Activated B cell treated with CpG ODN at 0.5 μM for 24 hours (primary cell): ENCODE results near the gene NCKAP5. TPM values are rescaled to one million over a fixed set of nuclear protein-coding genes. Genes with fewer than 3 reads are reported as not detected.

ENCODE experiments used
- ATAC-seq: fragments of 200-7000 bp; cut with Tn5 transposase; one replicate; pipeline ENCODE4 v1.10.0; 2021; ENCODE audit warnings: low read depth, mild to moderate bottlenecking, moderate library complexity
- CTCF ChIA-PET: fragments of 350-600 bp; sonication (Branson Sonifier 250); formaldehyde crosslinking; loops from one replicate; lab custom pipeline; 2021; ENCODE audit warnings: antibody characterized with exemption; lab: Charles Lee
- POLR2A ChIA-PET: fragments of 350-600 bp; sonication (Branson Sonifier 250); formaldehyde crosslinking; loops from one replicate; lab custom pipeline; 2021; ENCODE audit warnings: antibody characterized with exemption; lab: Charles Lee
- DNase-seq: peaks from one replicate; pipeline ENCODE4 v3.0.0; 2022
- H3K27ac Mint-ChIP-seq: one replicate; pipeline ENCODE4 v1.8.0; 2020; ENCODE audit warnings: mixed read lengths
- H3K27me3 Mint-ChIP-seq: one replicate; pipeline ENCODE4 v1.8.0; 2021; ENCODE audit warnings: mixed read lengths
- H3K36me3 Mint-ChIP-seq: one replicate; pipeline ENCODE4 v1.8.0; 2021; ENCODE audit warnings: low read depth, mixed read lengths
- H3K4me1 Mint-ChIP-seq: one replicate; pipeline ENCODE4 v1.8.0; 2021; ENCODE audit warnings: mixed read lengths
- H3K4me3 Mint-ChIP-seq: one replicate; pipeline ENCODE4 v1.8.0; 2020; ENCODE audit warnings: mild to moderate bottlenecking, mixed read lengths
- H3K9me3 Mint-ChIP-seq: one replicate; pipeline ENCODE4 v1.8.0; 2020; ENCODE audit warnings: mixed read lengths
- CTCF ChIP-seq: fragments of 200-600 bp; IDR thresholded peaks from one replicate; pipeline ENCODE4 v1.8.0; 2022; ENCODE audit warnings: antibody characterized with exemption, mild to moderate bottlenecking
- intact Hi-C: fragments of 100-400 bp; cut with micrococcal nuclease; formaldehyde crosslinking; loops from one replicate; pipeline ENCODE4 v1.15.1; 2024
- total RNA-seq: library from RNA; stranded (reverse); gene quantifications from 2 replicates; pipeline ENCODE4 v1.2.3, GENCODE V29; 2022

The NCKAP5 gene
- total RNA-seq, 1 donor from 2014 or later: not detected

DNA sequence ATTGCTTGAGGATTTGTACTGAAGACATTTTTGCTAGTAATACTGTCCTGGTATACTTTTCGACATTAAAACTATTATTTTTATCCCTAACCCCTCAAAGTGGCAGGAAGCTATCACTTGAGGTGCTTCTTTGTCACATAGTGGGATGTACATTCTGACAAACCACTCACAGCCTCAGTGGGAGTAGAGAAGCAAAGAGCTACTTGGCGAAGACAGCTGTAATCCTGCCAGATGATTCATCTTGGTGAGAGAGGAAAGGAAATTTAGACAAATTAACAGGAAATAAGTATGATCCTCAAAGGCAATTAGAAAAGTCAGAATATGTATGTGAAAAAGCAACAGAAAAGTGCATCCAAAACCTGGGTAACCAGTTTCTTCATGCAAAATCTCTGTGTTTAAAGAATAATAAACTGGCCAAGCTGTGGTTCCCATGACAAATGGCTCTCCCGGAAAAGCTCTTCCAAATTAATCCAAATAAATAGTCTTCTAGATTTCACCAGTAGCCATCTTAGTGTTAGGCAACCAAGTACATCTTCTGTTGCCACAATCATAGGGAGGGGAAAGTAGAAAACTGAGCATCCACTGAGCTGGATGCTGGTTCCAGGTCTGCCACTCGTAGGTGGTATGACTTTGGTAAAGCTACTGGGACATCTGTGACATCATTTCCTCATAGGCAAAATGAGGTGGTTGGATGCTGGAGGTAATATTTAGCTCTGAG is 590.3 kb downstream of the NCKAP5 start:
- no peak for TF ChIP-seq CTCF
- Mint-ChIP-seq H3K4me1 (no peaks in the 10 kb centered on the region), H3K27ac (no peak overlapping the region), H3K27me3 (no peaks in the 10 kb centered on the region), H3K9me3 (no peaks in the 10 kb centered on the region), H3K36me3 (no peaks in the 10 kb centered on the region), H3K4me3 (no peak overlapping the region)
- ATAC-seq: no peak
- POLR2A ChIA-PET: no interaction called here
- DNase-seq: no peak
- intact Hi-C loops: no loop called here
- CTCF ChIA-PET: no interaction called here

GRCh38 chr2:132975193-132976105 is 592.8 kb downstream of the NCKAP5 start:
- Mint-ChIP-seq H3K27ac (no peak overlapping the region), H3K4me3 (no peak overlapping the region), H3K4me1 (no peaks in the 10 kb centered on the region), H3K36me3 (no peaks in the 10 kb centered on the region), H3K27me3 (no peaks in the 10 kb centered on the region), H3K9me3 (no peaks in the 10 kb centered on the region)
- ATAC-seq (no peak), DNase-seq (no peak)
- intact Hi-C loops: no loop called here
- no peak for TF ChIP-seq CTCF
- ChIA-PET CTCF (no interaction called here), POLR2A (no interaction called here)

DNA sequence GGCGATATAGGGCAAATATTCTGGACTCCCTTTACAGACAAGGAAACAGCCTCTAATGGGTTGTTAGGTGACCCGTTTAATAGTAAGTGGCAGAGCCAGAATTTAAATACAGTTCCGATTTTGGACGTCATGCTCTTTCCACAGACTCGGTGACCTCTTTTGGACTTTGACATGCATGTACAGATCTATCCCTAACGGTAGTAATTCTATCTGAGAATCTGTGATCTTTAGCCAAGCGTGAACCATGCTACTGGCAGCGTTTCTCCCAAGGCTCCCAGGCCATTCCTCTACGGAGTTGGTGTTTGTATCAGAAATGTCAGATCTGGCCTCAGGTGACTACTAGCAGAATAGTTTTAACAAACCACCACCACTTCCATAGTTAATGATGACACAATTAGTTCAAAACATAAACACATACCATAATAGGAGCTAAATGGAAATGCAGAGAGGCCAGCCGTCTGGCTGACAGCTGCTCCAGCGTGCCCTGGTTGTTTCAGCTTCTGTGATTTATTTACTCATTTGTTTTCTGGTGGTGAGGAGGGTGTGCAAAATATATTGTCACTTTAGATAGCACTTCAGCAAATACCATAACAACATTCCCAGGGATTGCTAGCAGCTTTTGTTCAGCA is 593.7 kb downstream of the NCKAP5 start:
- H3K36me3 Mint-ChIP-seq: no peaks in the 10 kb centered on the region

DNA sequence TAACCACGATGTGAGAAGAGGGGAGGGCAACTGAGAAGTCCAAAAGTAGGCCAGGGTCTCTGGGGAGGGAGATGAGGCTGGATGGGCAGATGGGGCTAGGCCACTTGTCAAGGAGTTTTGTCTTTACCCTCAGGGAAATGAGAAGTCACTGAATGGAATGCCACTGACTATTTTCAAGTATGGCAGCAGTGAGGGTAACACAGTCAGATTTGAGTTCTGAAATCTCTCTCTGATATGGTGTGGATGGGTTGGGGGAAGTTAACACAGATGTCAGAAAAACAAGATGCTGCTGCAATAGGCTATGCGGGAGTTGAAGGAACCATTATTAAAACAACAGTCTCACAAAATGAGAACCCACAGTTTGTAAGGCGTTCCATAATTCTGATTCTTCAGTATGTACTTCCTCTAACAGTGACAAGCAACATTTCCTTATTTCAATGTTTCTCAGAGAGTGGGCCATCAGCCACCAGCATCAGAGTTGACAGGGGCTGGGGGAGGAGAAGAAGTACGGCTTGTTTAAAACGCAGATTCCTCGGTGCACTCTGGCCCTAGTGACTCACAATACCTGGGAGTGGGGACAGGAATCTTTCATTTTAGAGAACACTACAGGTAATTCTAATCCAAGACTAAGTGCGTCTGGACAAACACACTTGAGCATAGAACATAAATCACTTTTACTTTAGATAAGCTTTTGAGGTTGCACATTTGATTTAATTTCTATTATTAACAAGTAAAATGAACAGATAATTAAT is 596.8 kb downstream of the NCKAP5 start:
- DNase-seq (no peak), ATAC-seq (no peak)
- intact Hi-C loops: no loop called here
- no peak overlapping the region for H3K27ac Mint-ChIP-seq
- no peak for TF ChIP-seq CTCF
- ChIA-PET POLR2A (no interaction called here), CTCF (no interaction called here)
- H3K27me3 Mint-ChIP-seq: no peaks in the 10 kb centered on the region
- no peaks in the 10 kb centered on the region for H3K9me3 Mint-ChIP-seq
- no peaks in the 10 kb centered on the region for H3K36me3 Mint-ChIP-seq
- no peaks in the 10 kb centered on the region for H3K4me1 Mint-ChIP-seq
- H3K4me3 Mint-ChIP-seq: no peak overlapping the region

More for the DNA sequence above, 593.7 kb downstream of the NCKAP5 start:
- intact Hi-C loops: no loop called here
- Mint-ChIP-seq H3K27me3 (no peaks in the 10 kb centered on the region), H3K27ac (no peak overlapping the region), H3K9me3 (no peaks in the 10 kb centered on the region), H3K4me3 (no peak overlapping the region), H3K4me1 (no peaks in the 10 kb centered on the region)
- DNase-seq (no peak), ATAC-seq (no peak)
- TF ChIP-seq CTCF: no peak
- POLR2A ChIA-PET: no interaction called here
- CTCF ChIA-PET: no interaction called here
